Transverse colon (tissue), 3 donors: Measurements from ENCODE around the gene RABGAP1.

ENCODE experiments used
- POLR2A ChIP-seq: fragments of 450-650 bp; IDR thresholded peaks from one replicate; pipeline ENCODE4 v1.6.1; 2016; ENCODE audit warnings: antibody characterized with exemption, mild to moderate bottlenecking, moderate library complexity
- TF ChIP-seq, protein P1 (sequence below), 5 experiments: fragments of 200-600 bp in 3 of 5; fragments of 450-650 bp in 2 of 5; sonication (generic) in 3 of 5; IDR thresholded peaks; 1 replicate in 2 of 5; 2 replicates in 3 of 5; pipeline ENCODE4 v1.5.1; 2016 to 2017; ENCODE audit warnings: antibody characterized with exemption in 5 of 5, inconsistent platforms in 3 of 5, mild to moderate bottlenecking in 2 of 5, moderate library complexity in 1 of 5

DNA sequence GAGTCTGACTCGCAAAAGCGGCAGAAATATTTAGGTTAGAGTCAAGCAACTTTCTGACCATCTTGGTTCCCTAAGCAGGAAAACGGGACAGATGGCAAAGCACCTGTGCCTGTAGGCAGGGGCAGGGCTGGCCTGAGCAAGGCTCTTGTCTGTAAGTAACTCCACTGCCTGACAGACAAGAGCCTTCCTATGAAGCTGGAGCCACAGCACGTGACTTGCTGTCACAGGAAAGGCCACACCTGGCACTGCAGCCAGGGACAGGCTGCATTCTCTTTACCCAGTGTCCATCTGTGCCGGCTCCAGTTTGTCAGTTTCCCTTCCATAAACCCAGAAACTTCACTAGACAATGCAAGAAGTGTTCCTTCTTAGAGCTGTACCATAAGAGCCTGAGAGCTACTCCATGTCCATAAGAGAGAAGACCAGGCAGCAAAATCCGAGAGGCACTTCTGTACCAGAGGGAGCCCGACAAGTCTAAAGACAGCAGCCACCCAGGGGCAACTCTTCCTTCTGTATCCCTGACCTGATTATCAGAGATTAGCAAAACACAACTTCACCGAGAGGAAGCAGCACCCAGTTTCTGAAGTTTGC, 170.7 kb downstream of the RABGAP1 start:
- TF ChIP-seq, protein P1, sequence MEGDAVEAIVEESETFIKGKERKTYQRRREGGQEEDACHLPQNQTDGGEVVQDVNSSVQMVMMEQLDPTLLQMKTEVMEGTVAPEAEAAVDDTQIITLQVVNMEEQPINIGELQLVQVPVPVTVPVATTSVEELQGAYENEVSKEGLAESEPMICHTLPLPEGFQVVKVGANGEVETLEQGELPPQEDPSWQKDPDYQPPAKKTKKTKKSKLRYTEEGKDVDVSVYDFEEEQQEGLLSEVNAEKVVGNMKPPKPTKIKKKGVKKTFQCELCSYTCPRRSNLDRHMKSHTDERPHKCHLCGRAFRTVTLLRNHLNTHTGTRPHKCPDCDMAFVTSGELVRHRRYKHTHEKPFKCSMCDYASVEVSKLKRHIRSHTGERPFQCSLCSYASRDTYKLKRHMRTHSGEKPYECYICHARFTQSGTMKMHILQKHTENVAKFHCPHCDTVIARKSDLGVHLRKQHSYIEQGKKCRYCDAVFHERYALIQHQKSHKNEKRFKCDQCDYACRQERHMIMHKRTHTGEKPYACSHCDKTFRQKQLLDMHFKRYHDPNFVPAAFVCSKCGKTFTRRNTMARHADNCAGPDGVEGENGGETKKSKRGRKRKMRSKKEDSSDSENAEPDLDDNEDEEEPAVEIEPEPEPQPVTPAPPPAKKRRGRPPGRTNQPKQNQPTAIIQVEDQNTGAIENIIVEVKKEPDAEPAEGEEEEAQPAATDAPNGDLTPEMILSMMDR (IDR thresholded peaks at IDR 0.05), result no peak
- no peak for TF ChIP-seq POLR2A
